Activated CD8-positive, alpha-beta T cell treated with anti-CD3 and anti-CD28 coated beads for 36 hours (primary cell): ENCODE results near the gene PCDHB7. TPM values are rescaled to one million over a fixed set of nuclear protein-coding genes. Genes with fewer than 3 reads are reported as not detected.
A peak's percentile ranks its signal among the peaks of the same experiment; 100 is the strongest.
"Not testable (repeated sequence)": the region's sequence is repeated elsewhere in the genome, so short reads cannot be mapped to it uniquely, and the experiment has no call there.

Source experiments
- ATAC-seq: fragments of 200-7000 bp; cut with Tn5 transposase; one replicate; pipeline ENCODE4 v1.10.0; 2021; ENCODE audit warnings: mild to moderate bottlenecking, moderate library complexity
- CTCF ChIA-PET: fragments of 350-600 bp; sonication (Branson Sonifier 250); formaldehyde crosslinking; loops from one replicate; lab custom pipeline; 2021; ENCODE audit warnings: antibody characterized with exemption; lab: Charles Lee
- POLR2A ChIA-PET: fragments of 350-600 bp; sonication (Branson Sonifier 250); formaldehyde crosslinking; loops from one replicate; lab custom pipeline; 2021; ENCODE audit warnings: antibody characterized with exemption; lab: Charles Lee
- DNase-seq: peaks from one replicate; pipeline ENCODE4 v3.0.0-alpha.2; 2020
- H3K27ac Mint-ChIP-seq: one replicate; pipeline ENCODE4 v1.8.0; 2021; ENCODE audit warnings: mild to moderate bottlenecking, mixed read lengths
- H3K27me3 Mint-ChIP-seq: one replicate; pipeline ENCODE4 v1.8.0; 2021; ENCODE audit warnings: mixed read lengths
- H3K36me3 Mint-ChIP-seq: one replicate; pipeline ENCODE4 v1.8.0; 2021; ENCODE audit warnings: low read depth, mixed read lengths
- H3K4me1 Mint-ChIP-seq: one replicate; pipeline ENCODE4 v1.8.0; 2021; ENCODE audit warnings: low read depth, mixed read lengths
- H3K4me3 Mint-ChIP-seq: one replicate; pipeline ENCODE4 v1.8.0; 2021; ENCODE audit warnings: mild to moderate bottlenecking, moderate library complexity, mixed read lengths
- H3K9me3 Mint-ChIP-seq: one replicate; pipeline ENCODE4 v1.8.0; 2021; ENCODE audit warnings: mixed read lengths
- CTCF ChIP-seq: fragments of 200-600 bp; IDR thresholded peaks from one replicate; pipeline ENCODE4 v1.8.0; 2022; ENCODE audit warnings: antibody characterized with exemption, mild to moderate bottlenecking
- intact Hi-C: fragments of 100-400 bp; cut with micrococcal nuclease; formaldehyde crosslinking; loops from one replicate; pipeline ENCODE4 v1.10.0; 2022
- total RNA-seq, 2 experiments: library from RNA; stranded (reverse); gene quantifications; one replicate each; pipeline ENCODE4 v1.2.3, GENCODE V29; 2021

PCDHB7 gene
- total RNA-seq, 2 experiments from 2014 or later, result not detected

- intact Hi-C loops, result no loop called here
- peak; percentile 63 for DNase-seq
- POLR2A ChIA-PET, result no interaction called here
- no peak within 1 kb of the TSS for H3K27ac Mint-ChIP-seq
- CTCF ChIA-PET, result interaction anchor here (0.9 to 2.1 kb wide), 8 partner anchors 10 to 366 kb away, joined by 3 to 8 read pairs (median 4); partner anchors contain the start of gene PCDHB16
- peaks cover 23% of the 10 kb centered on the region for H3K9me3 Mint-ChIP-seq
- no peak for ATAC-seq
- H3K4me1 Mint-ChIP-seq, result peaks cover under 1% of the 10 kb centered on the region
- peaks cover 29% of the 10 kb centered on the region for H3K27me3 Mint-ChIP-seq
- H3K4me3 Mint-ChIP-seq, result no peak within 1 kb of the TSS
- TF ChIP-seq CTCF, result peak; percentile 60
- peaks cover 6% of the 10 kb centered on the region for H3K36me3 Mint-ChIP-seq
Observed at GRCh38 chr5:141192110-141192725, 19.8 kb downstream of the PCDHB7 start, which contains the start of gene PCDHB10. PCDHB10 (plus strand) TSS chr5:141192353; CDS start chr5:141192553, 200 bp downstream.

DNA sequence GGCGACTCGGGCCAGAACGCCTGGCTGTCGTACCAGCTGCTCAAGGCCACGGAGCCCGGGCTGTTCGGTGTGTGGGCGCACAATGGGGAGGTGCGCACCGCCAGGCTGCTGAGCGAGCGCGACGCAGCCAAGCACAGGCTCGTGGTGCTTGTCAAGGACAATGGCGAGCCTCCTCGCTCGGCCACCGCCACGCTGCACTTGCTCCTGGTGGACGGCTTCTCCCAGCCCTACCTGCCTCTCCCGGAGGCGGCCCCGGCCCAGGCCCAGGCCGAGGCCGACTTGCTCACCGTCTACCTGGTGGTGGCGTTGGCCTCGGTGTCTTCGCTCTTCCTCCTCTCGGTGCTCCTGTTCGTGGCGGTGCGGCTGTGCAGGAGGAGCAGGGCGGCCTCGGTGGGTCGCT, 21.9 kb downstream of the PCDHB7 start:
- Mint-ChIP-seq H3K27me3 (peaks cover 21% of the 10 kb centered on the region), H3K9me3 (peaks cover 25% of the 10 kb centered on the region)
- CTCF ChIA-PET, DNase-seq, H3K4me3 Mint-ChIP-seq, ATAC-seq, intact Hi-C loops, H3K27ac Mint-ChIP-seq, POLR2A ChIA-PET, H3K4me1 Mint-ChIP-seq, H3K36me3 Mint-ChIP-seq: not testable (repeated sequence)

DNA sequence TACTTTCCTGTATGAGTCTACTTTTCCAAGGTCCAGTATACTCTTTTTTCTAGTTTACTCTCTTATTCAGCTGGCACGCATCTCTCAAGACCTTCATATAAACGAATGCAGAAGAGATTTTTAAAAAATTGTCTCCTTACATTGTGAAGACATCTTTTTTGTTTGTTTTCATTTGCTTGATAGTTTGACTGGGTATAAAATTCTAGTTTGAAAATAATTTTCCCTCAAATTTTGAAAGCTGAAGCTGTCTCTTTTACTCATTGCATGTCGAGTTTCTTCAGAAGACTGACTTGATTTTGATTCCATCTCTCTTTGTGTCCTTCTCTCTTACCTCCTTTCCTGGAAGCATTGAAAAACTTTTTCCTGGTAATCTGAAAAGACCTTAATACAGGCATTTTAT, 23.9 kb downstream of the PCDHB7 start:
- ChIA-PET CTCF (interaction anchor here (1.0 to 2.7 kb wide), 3 partner anchors 9 to 46 kb away, joined by 4 to 12 read pairs (median 6); partner anchors contain the start of genes PCDHB6 and PCDHB9), POLR2A (no interaction called here)
- Mint-ChIP-seq H3K27ac (no peak overlapping the region), H3K9me3 (peaks cover 32% of the 10 kb centered on the region), H3K36me3 (peaks cover 3% of the 10 kb centered on the region), H3K4me3 (no peak overlapping the region), H3K27me3 (peaks cover 32% of the 10 kb centered on the region), H3K4me1 (no peaks in the 10 kb centered on the region)
- DNase-seq (no peak), ATAC-seq (no peak)
- intact Hi-C loops, result no loop called here
- TF ChIP-seq CTCF, result no peak

GRCh38 chr5:141199359-141200235, 27.2 kb downstream of the PCDHB7 start, which contains the start of gene PCDHB11:
PCDHB11 (plus strand) TSS chr5:141199627; CDS start chr5:141199775, 148 bp downstream.
- CTCF ChIA-PET, result interaction anchor here (0.7 to 2.2 kb wide), 11 partner anchors 9 to 358 kb away, joined by 3 to 10 read pairs (median 3); partner anchors contain the start of genes PCDHB14, PCDHB9 and TAF7
- Mint-ChIP-seq H3K9me3 (peaks cover 28% of the 10 kb centered on the region), H3K4me3 (no peak within 1 kb of the TSS), H3K27ac (no peak within 1 kb of the TSS), H3K27me3 (peaks cover 16% of the 10 kb centered on the region), H3K4me1 (no peaks in the 10 kb centered on the region), H3K36me3 (no peaks in the 10 kb centered on the region)
- POLR2A ChIA-PET, result no interaction called here
- peak; percentile 13 for DNase-seq
- TF ChIP-seq CTCF, result no peak
- ATAC-seq, result no peak
- intact Hi-C loops, result no loop called here

- ATAC-seq, H3K36me3 Mint-ChIP-seq, DNase-seq, intact Hi-C loops, H3K4me1 Mint-ChIP-seq, POLR2A ChIA-PET, H3K4me3 Mint-ChIP-seq, CTCF ChIA-PET, H3K27ac Mint-ChIP-seq: not testable (repeated sequence)
- H3K27me3 Mint-ChIP-seq, result peaks cover 16% of the 10 kb centered on the region
- H3K9me3 Mint-ChIP-seq, result peaks cover 25% of the 10 kb centered on the region
Observed at GRCh38 chr5:141201126-141201525, 28.7 kb downstream of the PCDHB7 start.

DNA sequence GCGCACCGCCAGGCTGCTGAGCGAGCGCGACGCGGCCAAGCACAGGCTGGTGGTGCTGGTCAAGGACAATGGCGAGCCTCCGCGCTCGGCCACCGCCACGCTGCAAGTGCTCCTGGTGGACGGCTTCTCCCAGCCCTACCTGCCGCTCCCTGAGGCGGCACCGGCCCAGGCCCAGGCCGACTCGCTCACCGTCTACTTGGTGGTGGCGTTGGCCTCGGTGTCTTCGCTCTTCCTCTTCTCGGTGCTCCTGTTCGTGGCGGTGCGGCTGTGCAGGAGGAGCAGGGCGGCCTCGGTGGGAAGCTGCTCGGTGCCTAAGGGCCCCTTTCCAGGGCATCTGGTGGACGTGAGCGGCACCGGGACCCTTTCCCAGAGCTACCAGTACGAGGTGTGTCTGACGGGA, 29.2 kb downstream of the PCDHB7 start:
- H3K27ac Mint-ChIP-seq, CTCF ChIA-PET, H3K4me3 Mint-ChIP-seq, H3K4me1 Mint-ChIP-seq, ATAC-seq, DNase-seq, H3K36me3 Mint-ChIP-seq, POLR2A ChIA-PET, intact Hi-C loops: not testable (repeated sequence)
- Mint-ChIP-seq H3K27me3 (peaks cover 19% of the 10 kb centered on the region), H3K9me3 (peaks cover 21% of the 10 kb centered on the region)
